Caco-2 (cell line): ENCODE data around the gene PGC. TPM values are rescaled to one million over a fixed set of nuclear protein-coding genes. Genes with fewer than 3 reads are reported as not detected.
A peak's percentile ranks its signal among the peaks of the same experiment; 100 is the strongest.

ENCODE experiments used
- BruUV-seq: library from RNA; stranded (reverse); fragments of 400-500 nt; replicated peaks from 2 replicates; lab custom pipeline; 2021; lab: Mats Ljungman, UMichigan
- CTCF ChIA-PET: fragments of 300-600 bp; sonication (Branson Sonifier 250); formaldehyde crosslinking; loops from one replicate; lab custom pipeline; 2022; ENCODE audit warnings: antibody characterized with exemption; lab: Charles Lee
- POLR2A ChIA-PET: fragments of 300-600 bp; sonication (Branson Sonifier 250); formaldehyde crosslinking; loops from one replicate; lab custom pipeline; 2022; ENCODE audit warnings: antibody characterized with exemption; lab: Charles Lee
- DNase-seq, 2 experiments: peaks; one replicate each; pipeline versions ENCODE4 v3.0.0 to v3.0.0-alpha.2; 2020 to 2022
- H3K27me3 ChIP-seq: replicated peaks from 2 replicates; pipeline ENCODE4 v1.6.0; 2011; ENCODE audit warnings: low read length; ENCODE audit not compliant: control insufficient read depth, insufficient read depth
- H3K36me3 ChIP-seq: 2 replicates; pipeline ENCODE4 v1.5.1; 2011; ENCODE audit warnings: low read length; ENCODE audit not compliant: control insufficient read depth, insufficient read depth
- H3K4me1 ChIP-seq: fragments of 250-450 bp; sonication (Bioruptor Pico); 2 replicates; pipeline ENCODE4 v1.5.1; 2020; ENCODE audit warnings: mild to moderate bottlenecking
- H3K4me3 ChIP-seq: 2 replicates; pipeline ENCODE4 v1.5.1; 2011; ENCODE audit warnings: low read depth, mild to moderate bottlenecking, control low read depth, low read length
- H3K9me3 ChIP-seq: fragments of 250-450 bp; sonication (Bioruptor Pico); 2 replicates; pipeline ENCODE4 v1.5.1; 2020; ENCODE audit warnings: mild to moderate bottlenecking, moderate library complexity
- H3K27ac Mint-ChIP-seq: one replicate; pipeline ENCODE4 v1.8.0; 2022; ENCODE audit warnings: mixed read lengths; ENCODE audit not compliant: unreplicated experiment
- H3K27me3 Mint-ChIP-seq: one replicate; pipeline ENCODE4 v1.8.0; 2022; ENCODE audit warnings: mixed read lengths; ENCODE audit not compliant: insufficient read depth, unreplicated experiment
- H3K36me3 Mint-ChIP-seq: one replicate; pipeline ENCODE4 v1.8.0; 2022; ENCODE audit warnings: mild to moderate bottlenecking, mixed read lengths; ENCODE audit not compliant: insufficient read depth, unreplicated experiment
- H3K4me1 Mint-ChIP-seq: one replicate; pipeline ENCODE4 v1.8.0; 2022; ENCODE audit warnings: low read depth, mixed read lengths; ENCODE audit not compliant: unreplicated experiment
- H3K4me3 Mint-ChIP-seq: one replicate; pipeline ENCODE4 v1.8.0; 2022; ENCODE audit warnings: mild to moderate bottlenecking, moderate library complexity, mixed read lengths; ENCODE audit not compliant: unreplicated experiment
- H3K9me3 Mint-ChIP-seq: one replicate; pipeline ENCODE4 v1.8.0; 2022; ENCODE audit warnings: mixed read lengths; ENCODE audit not compliant: unreplicated experiment
- CTCF ChIP-seq, 2 experiments: fragments of 200-600 bp in 1 of 2; IDR thresholded peaks; 1 replicate in 1 of 2; 2 replicates in 1 of 2; pipeline versions ENCODE4 v1.5.1 to v1.8.0; 2011 to 2022; ENCODE audit warnings: antibody characterized with exemption in 1 of 2, control low read depth in 1 of 2, inconsistent platforms in 1 of 2, low read depth in 1 of 2, low read length in 1 of 2, mild to moderate bottlenecking in 1 of 2, moderate library complexity in 1 of 2; ENCODE audit not compliant: insufficient read depth in 1 of 2, severe bottlenecking in 1 of 2, unreplicated experiment in 1 of 2
- intact Hi-C: fragments of 100-400 bp; cut with micrococcal nuclease; formaldehyde crosslinking; loops from one replicate; pipeline ENCODE4 v1.10.0; 2022; ENCODE audit not compliant: unreplicated experiment
- total RNA-seq: library from RNA; stranded (reverse); gene quantifications from 2 replicates; pipeline ENCODE4 v1.2.3, GENCODE V29; 2022

Gene PGC
- total RNA-seq, 1 experiment from 2014 or later: 12.2 TPM

GRCh38 chr6:41787219-41787917 is 40.2 kb upstream of the PGC start, which contains the start of gene TOMM6:
Gene TOMM6 (plus strand): TSS chr6:41787694. CDS start chr6:41787698, 4 bp downstream.
- peak; percentile 82 to 89 for TF ChIP-seq CTCF (IDR thresholded peaks at IDR 0.05; ENCODE audit: insufficient read depth in 1 of 2, low read depth in 1 of 2, low read length in 1 of 2, severe bottlenecking in 1 of 2, unreplicated experiment in 1 of 2)
- Mint-ChIP-seq H3K36me3 (peaks cover 57% of the 10 kb centered on the region), H3K4me1 (peaks cover 9% of the 10 kb centered on the region), H3K4me3 (peak within 1 kb of the TSS; percentile 89), H3K9me3 (no peaks in the 10 kb centered on the region), H3K27me3 (no peaks in the 10 kb centered on the region), H3K27ac (peak within 1 kb of the TSS; percentile 98)
- Histone ChIP-seq H3K4me3 (peak within 1 kb of the TSS; percentile 86), H3K9me3 (no peaks in the 10 kb centered on the region), H3K4me1 (peaks cover 7% of the 10 kb centered on the region; the same call in 1 of the 2 replicates), H3K27me3 (no peaks in the 10 kb centered on the region), H3K36me3 (peaks cover 2% of the 10 kb centered on the region)
- ChIA-PET POLR2A (interaction anchor here (0.6 to 1.5 kb wide), 6 partner anchors 9 to 417 kb away, joined by 3 to 10 read pairs (median 5); partner anchors contain the start of genes BYSL and MED20), CTCF (interaction anchor here (1.2 to 2.6 kb wide), 14 partner anchors 9 to 454 kb away, joined by 3 to 23 read pairs (median 9); partner anchors contain the start of genes BYSL, MED20, TAF8 and TFEB)
- DNase-seq: peak; percentile 93 to 96
- BruUV-seq: TSS peak; percentile 51
- intact Hi-C loops: loop anchor here (2.0 to 5.0 kb wide), 2 partner anchors 60 to 133 kb away; partner anchors contain the start of genes BYSL and MED20

DNA sequence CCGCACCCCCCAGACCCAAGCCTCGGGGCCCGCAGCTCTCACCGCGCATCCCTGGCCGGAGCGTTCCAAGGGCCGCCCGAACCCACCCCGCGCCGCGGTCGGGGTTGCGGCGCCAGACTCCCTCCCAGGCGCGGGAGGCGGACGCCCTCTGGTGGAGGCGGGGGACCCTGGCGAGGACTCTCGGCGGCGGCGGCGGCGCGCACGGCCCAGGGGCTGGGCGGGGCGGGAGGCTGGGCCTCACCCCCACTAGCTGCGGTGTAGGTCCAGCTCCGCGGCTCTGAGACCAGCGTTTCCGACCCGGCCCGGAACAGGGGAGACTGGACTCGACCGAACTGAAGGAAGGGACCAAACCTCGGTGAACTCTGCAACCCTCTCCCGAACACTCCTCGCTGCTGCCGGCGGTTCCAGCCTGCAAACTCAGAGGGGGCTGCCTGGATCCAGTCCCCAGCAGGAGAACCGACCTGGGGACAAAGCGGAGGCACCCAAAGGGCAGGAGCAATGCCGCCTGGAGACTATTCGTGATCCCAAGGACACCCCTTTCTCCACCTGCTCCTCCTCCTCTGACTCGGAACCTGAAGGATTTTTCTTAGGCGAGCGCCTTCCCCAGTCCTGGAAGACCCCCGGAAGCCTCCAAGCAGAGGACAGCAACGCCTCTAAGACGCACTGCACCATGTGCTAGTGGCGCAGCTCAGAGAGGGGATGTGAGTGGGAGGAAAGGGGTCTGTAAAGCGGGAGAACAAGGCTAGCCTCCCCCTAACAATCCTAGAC is 39.4 kb upstream of the PGC start:
- intact Hi-C loops: loop anchor here (2.0 to 5.0 kb wide), 2 partner anchors 61 to 134 kb away; partner anchors contain the start of genes BYSL and MED20
- Mint-ChIP-seq H3K27me3 (no peaks in the 10 kb centered on the region), H3K4me3 (peak overlapping the region; percentile 89), H3K9me3 (no peaks in the 10 kb centered on the region), H3K27ac (peak overlapping the region; percentile 98), H3K36me3 (peaks cover 51% of the 10 kb centered on the region), H3K4me1 (peaks cover 9% of the 10 kb centered on the region)
- Histone ChIP-seq H3K4me1 (peaks cover 7% of the 10 kb centered on the region; the same call in 1 of the 2 replicates), H3K36me3 (peaks cover 2% of the 10 kb centered on the region), H3K4me3 (peak overlapping the region; percentile 86), H3K27me3 (no peaks in the 10 kb centered on the region), H3K9me3 (no peaks in the 10 kb centered on the region)
- peak; percentile 67 to 81 for TF ChIP-seq CTCF (IDR thresholded peaks at IDR 0.05; ENCODE audit: insufficient read depth in 1 of 2, low read depth in 1 of 2, low read length in 1 of 2, severe bottlenecking in 1 of 2, unreplicated experiment in 1 of 2)
- CTCF ChIA-PET: interaction anchor here (0.5 to 2.6 kb wide), 22 partner anchors 8 to 453 kb away, joined by 3 to 23 read pairs (median 4); partner anchors contain the start of genes BYSL, MED20, TAF8 and TFEB
- POLR2A ChIA-PET: interaction anchor here (0.6 to 1.5 kb wide), 4 partner anchors 53 to 418 kb away, joined by 4 to 10 read pairs (median 6); partner anchors contain the start of genes BYSL and MED20
- BruUV-seq: no TSS peak
- peak; percentile 80 to 93 for DNase-seq
